Kidney glomerular epithelial cell (primary cell): ENCODE data around the gene MED20.

Experiments
- DNase-seq: peaks from one replicate; lab custom pipeline; 2025; lab: John Stamatoyannopoulos, UW

The MED20 gene

DNA sequence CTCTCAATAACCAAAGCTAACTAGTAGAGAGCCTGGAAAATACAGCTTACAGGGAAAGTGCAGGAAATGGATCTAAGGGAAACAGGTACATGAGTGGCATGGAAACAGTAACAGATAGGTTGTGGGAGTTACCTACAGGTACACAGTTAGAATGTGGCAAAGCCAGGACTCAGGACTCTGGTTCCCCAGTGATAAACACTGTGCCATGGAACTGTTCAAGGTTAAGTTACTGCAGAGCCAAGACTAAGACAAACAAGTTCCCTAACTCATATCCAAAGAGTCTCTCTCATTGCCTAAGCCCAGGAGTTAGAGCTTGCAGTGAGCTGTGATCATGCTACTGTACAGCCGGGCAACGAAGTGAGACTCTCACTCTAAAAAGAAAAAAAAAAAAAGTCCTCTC is 6.6 kb downstream of the MED20 start:
- no peak for DNase-seq

DNA sequence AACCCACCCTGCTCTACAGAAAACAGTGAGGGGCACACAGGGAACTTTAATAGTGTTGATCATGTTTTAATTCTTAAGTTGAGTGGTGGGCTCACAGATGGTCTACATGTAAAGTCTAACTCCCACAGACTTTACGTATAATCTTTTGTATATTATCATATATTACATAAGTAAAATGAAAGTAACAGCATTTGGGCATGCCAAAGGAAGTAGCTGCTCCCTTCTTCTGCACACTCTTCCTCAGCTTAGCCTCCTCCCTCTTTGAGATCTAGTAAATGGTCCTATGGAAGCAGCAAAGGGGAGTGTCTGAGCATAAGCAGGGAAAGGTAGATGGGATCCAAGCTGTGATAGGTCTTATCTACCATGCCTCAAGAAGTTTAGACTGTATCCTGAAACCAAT is 11.2 kb downstream of the MED20 start:
- no peak for DNase-seq

DNA sequence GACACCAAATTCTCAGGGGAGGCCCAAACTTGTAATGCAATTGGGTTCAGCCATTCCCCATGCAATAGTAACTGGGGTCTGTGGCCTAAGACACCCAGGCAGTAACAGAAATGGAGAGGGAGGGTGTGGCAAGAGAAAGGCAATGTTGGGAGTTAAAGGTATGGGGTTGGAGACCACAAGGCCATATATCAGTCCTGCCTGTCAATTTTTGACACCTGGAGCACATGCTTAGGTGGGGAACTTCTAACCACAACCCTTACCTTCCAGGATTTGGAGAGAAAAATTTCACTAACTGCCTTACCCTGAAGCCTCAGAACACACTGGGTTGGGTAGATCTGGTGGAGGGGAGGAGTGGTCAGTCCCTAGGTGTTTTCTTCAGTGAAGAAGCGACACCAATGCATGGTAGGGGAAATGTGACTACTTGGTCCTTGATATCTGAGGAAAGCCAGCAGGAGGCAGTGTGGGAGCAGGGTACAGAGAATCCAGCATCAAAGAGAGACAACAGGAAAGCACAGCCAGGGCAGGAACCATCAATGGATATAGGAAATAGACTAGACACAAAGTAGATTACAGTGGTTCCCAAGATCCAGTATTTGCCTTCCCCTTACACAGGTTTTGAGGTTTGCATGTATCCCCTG is 18.9 kb downstream of the MED20 start:
- DNase-seq: no peak

DNA sequence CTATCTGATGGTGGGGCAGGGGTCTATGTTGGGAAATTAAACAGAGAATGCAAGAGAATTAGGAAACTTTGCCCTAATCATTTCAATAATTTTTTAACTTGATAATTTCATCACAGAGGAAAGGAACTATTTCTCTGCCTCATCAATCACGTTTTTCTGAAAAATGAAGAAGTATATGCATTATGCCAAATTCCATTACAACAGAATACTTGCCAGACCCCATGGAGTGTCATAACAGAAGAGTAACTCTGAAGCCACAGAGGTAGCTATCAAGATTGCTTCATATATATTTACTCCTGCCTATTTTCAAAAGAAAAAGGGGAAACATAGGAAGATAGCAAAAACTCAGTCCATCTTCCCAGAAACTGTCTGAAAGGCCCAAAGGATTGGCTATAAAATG is 20.1 kb downstream of the MED20 start:
- DNase-seq: no peak

DNA sequence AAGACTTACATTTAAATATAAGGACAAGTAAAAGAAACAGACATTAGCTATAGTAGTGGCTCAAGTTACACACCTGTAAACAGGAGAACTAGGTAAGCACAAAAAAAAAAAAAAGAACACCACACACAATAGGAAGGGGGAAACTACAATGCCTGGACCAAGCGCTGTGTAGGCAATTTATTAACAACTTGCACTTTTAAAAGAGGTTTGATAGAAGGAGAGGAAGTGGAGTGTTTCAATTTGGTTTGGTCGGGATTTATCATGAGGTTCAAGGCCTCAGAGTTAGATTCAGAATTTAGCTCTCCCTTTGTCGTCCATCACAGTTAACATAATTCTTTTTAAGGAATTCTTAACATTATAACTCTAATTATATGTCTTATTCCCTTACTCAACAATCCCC is 24.7 kb downstream of the MED20 start:
- no peak for DNase-seq

DNA sequence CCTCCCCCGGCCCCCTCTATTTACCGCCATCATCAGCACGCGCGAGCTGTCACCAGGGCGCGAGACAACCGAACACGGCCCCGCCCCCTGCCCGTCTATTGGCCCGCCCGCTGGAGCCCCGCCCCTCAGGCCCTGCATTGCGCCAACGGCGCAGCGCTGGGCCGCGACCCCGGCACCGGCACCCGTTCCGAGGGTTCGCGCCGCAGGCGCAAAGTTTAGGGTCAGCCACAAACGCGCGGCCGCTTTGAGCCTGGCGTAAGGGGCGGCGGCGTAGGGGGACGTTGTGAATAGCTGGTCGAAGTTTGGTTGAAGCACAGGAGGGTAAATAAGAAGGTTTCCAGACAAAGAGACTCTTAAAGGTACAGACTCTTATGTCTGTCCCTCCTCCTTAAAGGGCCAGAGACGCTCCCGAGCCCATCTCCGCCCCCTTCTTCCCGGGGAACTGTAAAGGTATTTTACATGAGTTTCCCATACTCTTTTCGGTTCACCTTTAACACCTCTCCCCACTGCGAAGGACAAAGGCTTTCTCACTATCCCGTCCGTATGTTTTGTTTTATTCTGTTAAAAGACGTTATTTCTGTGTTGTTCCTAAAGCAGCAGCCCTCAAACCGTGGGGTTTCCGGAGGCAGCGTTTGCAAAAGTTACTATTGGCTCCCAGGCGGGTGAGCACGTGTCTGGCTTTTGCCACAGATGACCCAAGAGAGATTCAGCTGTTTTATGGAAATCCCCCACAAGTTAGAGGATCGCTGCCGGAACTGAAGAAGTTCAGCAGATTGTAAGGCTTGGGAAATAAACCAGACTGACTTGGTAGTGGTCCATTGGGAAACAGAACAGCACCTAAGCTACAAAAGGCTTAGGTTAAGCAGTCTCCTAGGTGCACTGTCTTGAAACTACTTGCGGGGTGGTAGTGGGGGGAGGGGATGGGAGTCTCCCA is 25.4 kb downstream of the MED20 start, which contains the start of gene USP49:
TSS of gene USP49 (minus strand) at position 76 of the 934 bp plus-strand sequence. CDS start 88,392 bp downstream, outside the sequence.
- peak; percentile 80 for DNase-seq

DNA sequence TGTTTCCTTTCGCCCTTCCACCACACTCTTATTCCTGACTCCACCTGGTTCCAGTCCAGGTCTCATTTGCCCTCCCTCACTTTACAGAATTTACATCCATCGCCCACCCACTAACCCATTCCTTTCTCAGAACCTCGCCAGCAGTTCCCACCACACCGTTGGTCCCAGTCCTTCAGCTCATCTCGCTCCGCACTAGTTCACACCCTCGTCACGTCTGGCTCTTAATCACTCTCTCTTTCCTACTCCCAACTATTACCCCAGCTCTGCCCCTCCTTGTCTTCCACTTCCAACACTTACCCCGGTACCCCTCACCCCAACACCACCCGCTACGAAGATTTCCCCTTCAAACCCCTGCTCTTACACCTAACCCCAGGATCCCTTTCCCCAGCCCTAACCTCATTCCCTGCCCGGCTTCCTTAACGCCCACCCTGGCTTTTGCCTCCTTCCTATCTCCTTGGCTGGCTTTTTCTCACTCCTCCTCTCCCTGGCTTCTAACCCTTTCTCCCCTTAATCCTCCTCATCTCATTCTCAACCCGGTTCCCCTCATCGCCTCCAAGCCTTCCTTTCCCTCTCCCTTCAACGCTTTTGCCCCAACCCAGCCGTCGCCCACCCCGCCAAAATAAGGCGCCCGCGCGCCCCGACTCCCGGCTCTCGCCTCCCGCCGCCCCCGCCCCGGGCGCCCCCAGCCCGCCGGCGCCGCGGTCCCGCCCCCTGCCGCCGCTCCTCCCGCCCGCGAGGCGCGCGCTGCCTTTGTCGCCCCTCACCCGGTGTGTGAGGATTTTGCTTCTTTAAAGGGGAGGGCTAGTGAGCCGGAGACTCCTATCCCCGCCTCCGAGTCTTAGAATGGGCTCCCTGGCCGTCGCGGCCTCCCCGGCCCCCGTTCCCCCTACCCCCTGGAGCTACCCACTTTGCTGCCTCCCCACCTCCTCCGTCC is 26.3 kb downstream of the MED20 start:
- no peak for DNase-seq

DNA sequence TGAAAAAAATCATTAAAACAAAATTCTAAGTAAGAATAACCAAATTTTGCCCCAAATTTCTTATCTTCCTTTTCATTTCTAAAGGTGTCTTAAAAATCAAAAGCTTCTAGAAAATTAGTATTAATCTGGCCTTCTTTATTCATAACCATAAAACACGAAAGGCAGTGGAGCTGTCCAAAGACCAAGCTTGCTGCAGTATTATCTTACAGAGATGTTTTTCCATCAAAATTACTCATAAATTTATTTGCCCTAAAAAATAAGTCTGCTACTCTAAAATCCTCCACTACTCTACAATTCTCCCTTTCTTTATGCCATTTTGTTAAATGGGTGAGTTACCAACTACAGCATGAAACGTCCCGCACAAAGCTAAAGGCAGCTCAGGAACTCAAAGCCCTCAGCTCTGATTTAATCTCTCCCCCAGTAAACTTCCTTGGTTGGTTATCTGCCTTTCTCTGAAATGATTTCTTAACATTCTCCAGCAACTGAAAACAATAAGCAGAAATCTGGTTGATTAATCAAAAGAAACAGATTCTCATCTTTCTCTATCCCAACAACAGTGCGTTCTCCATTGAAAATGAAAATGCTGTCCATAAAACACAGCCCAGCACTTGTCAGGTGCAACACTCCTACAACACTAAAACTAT is 27.9 kb downstream of the MED20 start:
- no peak for DNase-seq

DNA sequence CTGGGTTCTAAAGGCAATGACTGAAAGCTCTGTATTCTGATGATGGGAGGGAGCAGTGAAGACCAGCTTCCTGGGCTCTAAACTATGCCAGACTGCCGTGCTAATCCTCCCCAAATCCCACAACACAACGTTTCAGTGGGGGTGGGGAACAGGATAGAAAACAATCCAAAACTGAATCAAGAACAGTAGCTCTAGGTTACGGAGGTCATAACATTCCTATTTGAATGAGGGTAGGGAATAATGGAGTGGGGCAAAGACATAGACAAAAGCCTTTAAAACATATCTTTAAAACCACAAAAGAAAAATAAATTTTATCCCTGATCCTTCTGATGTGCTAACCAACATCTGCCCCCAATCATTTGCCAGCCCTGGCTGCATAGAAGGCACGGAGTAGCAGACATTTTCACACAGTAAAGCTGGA is 33.6 kb downstream of the MED20 start:
- DNase-seq: no peak

DNA sequence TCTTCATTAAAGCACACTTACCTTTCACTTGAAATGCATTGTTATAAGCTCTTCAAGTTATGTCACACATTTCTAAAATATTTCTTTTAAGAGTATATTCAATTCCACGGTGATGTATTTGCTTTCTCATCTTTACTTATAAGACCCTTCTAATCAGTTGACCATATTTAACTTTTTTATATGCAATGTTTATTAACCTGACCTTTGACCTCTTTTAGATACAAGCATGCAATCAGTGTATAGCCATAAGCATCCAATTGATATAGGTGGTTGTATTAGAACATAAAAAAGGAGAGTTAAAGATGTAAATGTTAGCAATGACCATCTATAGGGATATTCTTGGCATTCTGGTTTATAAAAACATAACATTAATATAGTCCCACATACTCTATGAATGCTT is 35.0 kb downstream of the MED20 start:
- DNase-seq: no peak

DNA sequence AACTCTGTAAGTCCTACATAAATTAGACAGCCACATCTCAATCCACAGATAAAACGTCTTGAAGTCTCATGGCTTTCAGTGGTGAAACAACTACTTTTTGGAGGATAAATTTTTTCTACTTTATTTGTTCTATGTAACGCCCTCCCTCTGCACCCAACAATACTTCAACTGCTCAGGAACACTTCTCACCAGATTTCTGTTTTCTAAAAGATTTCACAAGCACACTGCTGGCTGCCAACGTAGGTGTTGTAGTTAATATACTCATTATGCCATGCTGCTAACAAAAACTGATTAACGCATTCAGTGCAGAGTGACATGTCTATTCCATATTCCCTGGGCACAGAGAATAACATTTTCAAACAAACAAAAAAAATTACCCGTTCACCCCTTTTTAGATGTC is 36.0 kb downstream of the MED20 start:
- DNase-seq: no peak

DNA sequence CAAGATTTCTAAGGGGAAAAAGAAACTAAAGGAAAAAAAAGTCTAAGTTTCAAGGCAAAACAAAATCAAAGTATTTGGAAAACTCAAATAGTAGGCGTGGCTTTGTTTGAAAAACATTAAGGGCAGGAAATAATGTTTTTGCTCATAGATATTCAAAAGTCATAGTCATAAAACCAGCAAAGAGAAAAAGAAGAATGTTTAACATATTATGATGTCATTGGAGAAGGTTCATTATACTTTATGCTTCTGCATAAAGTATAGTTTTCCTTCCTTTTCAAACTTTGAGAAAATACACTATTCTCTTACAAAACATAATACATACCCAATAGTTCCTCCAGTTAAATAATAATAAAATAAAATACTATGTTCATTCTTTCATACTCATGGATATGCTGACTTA is 39.4 kb downstream of the MED20 start:
- no peak for DNase-seq

DNA sequence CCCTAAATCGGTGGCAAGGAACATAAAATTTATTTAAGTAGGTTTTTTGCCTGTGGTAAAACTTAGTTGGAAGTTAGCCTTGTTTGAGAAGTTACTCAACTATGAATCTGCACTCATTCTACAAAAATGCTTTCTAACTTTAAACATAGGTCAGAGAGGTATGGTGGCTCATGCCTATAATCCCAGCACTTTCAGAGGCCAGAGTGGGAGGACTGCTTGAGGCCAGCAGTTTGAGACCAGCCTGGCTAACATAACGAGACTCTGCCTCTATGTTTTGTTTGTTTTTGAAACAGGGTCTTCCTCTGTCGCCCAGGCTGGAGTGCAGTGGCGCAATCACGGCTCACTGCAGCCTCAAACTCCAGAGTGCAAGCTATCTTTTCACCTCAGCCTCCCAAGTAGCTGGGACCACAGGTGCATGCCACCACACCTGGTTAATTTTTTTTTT is 42.0 kb downstream of the MED20 start:
- DNase-seq: no peak

DNA sequence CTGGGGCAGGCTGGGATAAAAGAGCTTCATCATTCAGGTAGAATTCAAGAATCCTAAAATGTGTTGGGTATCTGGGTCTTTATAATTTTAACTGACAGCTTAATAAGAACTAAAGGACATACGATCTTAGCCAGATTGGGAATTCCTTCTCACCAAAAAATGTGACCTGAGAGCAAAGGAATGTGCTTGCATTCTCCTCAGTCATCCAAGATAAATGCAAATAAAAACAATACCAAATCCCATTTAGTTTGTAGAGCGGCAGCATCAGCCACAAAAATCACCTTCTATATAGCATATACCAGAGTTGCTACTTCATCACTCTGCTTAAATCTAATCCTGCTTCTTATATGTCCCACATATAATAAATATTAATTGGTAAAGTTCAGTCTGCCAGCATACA is 42.7 kb downstream of the MED20 start:
- DNase-seq: peak; percentile 26

DNA sequence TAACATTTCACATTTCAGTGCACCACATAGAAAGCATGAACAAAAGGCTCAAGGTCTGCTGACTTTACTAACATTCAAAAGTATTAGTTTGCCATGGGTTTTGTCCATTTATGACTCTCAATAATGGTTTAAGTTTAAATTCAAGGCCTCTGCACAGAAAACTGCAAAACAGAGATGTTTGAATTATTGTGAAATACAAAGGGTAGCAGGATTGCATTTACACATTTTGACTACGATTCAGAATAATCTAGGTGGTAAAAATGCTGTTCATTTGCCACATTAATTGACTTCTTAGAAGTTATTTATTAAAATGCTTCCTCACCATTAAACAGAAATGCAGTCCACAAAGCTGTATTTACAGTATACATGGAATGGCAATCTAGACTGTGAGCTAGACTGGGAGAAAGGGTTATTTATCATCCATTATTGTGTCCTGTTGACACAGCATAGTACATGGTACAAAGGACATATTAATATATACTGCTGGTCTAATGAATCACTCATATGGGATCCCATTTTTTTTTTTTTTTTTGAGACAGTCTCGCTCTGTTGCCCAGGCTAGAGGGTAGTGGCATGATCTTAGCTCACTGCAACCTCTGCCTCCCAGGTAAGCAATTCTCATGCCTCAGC is 43.8 kb downstream of the MED20 start:
- no peak for DNase-seq

DNA sequence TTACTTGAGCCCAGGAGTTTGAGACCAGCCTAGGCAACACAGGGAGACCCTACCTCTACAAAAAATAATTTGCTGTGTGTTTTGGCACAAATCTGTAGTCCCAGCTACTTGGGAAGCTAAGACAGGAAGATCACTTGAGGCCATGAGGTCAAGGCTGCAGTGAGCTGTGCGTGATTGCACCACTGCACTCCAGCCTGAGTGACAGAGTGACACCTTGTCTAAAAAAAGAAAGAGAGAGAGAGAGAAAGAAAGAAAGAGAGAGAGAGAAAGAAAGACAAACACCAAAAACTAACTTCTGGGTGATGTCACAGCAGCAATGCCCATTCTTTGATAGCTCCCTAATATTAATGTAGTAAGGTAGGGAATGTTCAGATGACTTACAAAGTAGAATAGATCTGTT is 46.2 kb downstream of the MED20 start:
- no peak for DNase-seq

DNA sequence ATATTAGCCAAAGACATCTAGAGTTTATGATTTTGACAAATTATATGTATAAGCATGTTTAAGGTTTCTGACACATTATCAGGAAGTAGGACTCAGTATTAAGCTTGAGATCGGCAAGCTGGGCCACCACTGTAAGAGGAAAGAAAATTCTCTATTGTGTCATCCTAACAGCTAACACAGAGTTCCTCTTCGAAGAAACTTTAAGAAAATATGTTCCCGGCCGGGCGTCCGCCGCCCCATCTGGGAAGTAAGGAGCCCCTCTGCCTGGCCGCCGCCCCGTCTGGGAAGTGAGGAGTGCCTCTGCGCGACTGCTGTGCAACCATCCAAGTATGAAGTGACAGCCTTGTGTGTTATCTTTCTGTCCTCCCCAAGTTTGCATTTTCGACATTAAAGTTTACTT is 48.8 kb downstream of the MED20 start:
- no peak for DNase-seq

DNA sequence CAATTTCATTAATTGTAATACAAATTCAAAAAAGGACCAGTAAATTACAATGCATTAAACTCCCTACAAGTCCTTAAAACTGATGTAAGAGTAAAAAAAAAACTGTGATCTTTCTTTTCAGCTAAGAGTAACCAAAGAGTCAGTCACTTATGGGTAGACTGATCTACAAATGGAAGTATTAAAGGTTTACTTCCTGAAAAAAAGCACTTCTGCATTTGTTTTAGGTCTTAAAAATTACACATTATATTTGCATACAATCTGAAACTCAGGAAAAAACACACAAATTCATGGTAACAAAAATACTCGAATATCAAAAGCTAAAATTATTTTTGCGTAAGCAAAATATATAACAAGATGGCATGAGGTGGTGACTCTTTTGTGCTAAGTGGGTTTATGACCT is 49.2 kb downstream of the MED20 start:
- DNase-seq: no peak

DNA sequence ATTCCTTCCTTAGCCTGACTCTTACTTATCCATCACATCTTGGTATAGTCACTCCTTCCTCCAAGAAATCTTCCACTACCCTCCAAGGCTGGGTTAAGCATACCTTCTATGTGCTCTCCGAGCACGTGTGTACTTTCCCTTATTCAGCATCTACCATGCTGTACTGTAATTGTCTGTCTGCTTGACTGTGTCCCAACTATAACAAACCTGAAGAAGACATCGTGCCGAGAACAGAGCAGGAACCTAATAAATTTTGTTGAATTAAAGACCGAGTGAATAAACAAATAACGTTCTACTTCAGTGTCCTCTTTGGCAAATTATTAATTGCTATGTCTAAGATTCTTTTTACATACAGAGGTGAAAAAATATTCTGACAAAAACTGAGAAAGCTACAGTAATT is 61.6 kb downstream of the MED20 start:
- no peak for DNase-seq

DNA sequence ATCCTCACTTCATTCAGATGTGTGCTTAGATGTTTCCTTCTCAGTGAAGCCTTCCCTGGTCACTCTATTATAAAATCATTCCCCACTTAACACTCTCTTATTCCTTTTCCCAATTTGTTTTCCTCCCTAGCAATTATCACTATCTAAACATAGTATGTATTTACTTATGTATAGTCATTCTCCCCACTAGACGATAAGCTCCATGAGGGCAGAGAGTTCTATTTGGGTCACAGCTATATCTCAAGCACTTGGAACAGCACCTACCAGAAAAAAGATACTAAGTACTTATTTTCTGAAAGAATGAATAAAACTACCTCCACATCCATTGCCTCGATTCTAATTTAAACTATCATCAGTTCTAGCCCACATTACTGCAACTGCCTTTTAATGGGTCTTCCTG is 62.2 kb downstream of the MED20 start:
- no peak for DNase-seq
